ENCODE results near the gene MSI2.
A peak's percentile ranks its signal among the peaks of the same experiment; 100 is the strongest.

MSI2 gene

GRCh38 chr17:57553991-57554825 lies 297.9 kb downstream of the MSI2 start:
- Histone ChIP-seq H4K20me1 (ENCODE audit: insufficient read depth, low read length) (no peaks in the 10 kb centered on the region), H2AFZ (ENCODE audit: low read length) (no peak overlapping the region), H3K9me2 (ENCODE audit: low read depth, low read length) (no peaks in the 10 kb centered on the region), H3K36me3 (ENCODE audit: insufficient read depth, low read length) (peaks cover 33% of the 10 kb centered on the region; the same call in 1 of the 2 replicates), H3K4me1 (ENCODE audit: insufficient read depth, low read length, severe bottlenecking) (peaks cover 97% of the 10 kb centered on the region), H3K4me3 (ENCODE audit: low read depth, low read length, poor library complexity, severe bottlenecking) (peak overlapping the region; percentile 27), H3K4me2 (ENCODE audit: low read length) (peak overlapping the region; percentile 96), H3K27me3 (ENCODE audit: insufficient read depth, low read length) (no peaks in the 10 kb centered on the region), H3K9ac (ENCODE audit: low read length) (peak overlapping the region; percentile 86), H3K27ac (ENCODE audit: low read depth, low read length, poor library complexity, severe bottlenecking) (peak overlapping the region; percentile 99), H3F3A (ENCODE audit: insufficient read depth, low read length) (no peaks in the 10 kb centered on the region), H3K9me3 (ENCODE audit: low read length) (no peaks in the 10 kb centered on the region), H3K79me2 (ENCODE audit: insufficient read depth, low read length) (peaks cover 20% of the 10 kb centered on the region)
- TF ChIP-seq CTCF (IDR thresholded peaks at IDR 0.05; ENCODE audit: low read length), result no peak
- no peak for TF ChIP-seq EZH2 (IDR thresholded peaks at IDR 0.05; ENCODE audit: borderline replicate concordance, low read length)

GRCh38 chr17:57554826-57555635 lies 298.7 kb downstream of the MSI2 start:
- Histone ChIP-seq H4K20me1 (ENCODE audit: insufficient read depth, low read length) (no peaks in the 10 kb centered on the region), H2AFZ (ENCODE audit: low read length) (no peak overlapping the region), H3K27ac (ENCODE audit: low read depth, low read length, poor library complexity, severe bottlenecking) (peak overlapping the region; percentile 99), H3K9me3 (ENCODE audit: low read length) (no peaks in the 10 kb centered on the region), H3K4me2 (ENCODE audit: low read length) (peak overlapping the region; percentile 96), H3K9ac (ENCODE audit: low read length) (peak overlapping the region; percentile 86), H3F3A (ENCODE audit: insufficient read depth, low read length) (no peaks in the 10 kb centered on the region), H3K4me1 (ENCODE audit: insufficient read depth, low read length, severe bottlenecking) (peaks cover 97% of the 10 kb centered on the region), H3K36me3 (ENCODE audit: insufficient read depth, low read length) (peaks cover 33% of the 10 kb centered on the region; the same call in 1 of the 2 replicates), H3K9me2 (ENCODE audit: low read depth, low read length) (no peaks in the 10 kb centered on the region), H3K79me2 (ENCODE audit: insufficient read depth, low read length) (peaks cover 20% of the 10 kb centered on the region), H3K27me3 (ENCODE audit: insufficient read depth, low read length) (no peaks in the 10 kb centered on the region), H3K4me3 (ENCODE audit: low read depth, low read length, poor library complexity, severe bottlenecking) (peak overlapping the region; percentile 27)
- no peak for TF ChIP-seq EZH2 (IDR thresholded peaks at IDR 0.05; ENCODE audit: borderline replicate concordance, low read length)
- no peak for TF ChIP-seq CTCF (IDR thresholded peaks at IDR 0.05; ENCODE audit: low read length)

GRCh38 chr17:57555636-57556175 lies 299.4 kb downstream of the MSI2 start:
- no peak for TF ChIP-seq EZH2 (IDR thresholded peaks at IDR 0.05; ENCODE audit: borderline replicate concordance, low read length)
- TF ChIP-seq CTCF (IDR thresholded peaks at IDR 0.05; ENCODE audit: low read length), result no peak
- Histone ChIP-seq H3K4me1 (ENCODE audit: insufficient read depth, low read length, severe bottlenecking) (peaks cover 97% of the 10 kb centered on the region), H4K20me1 (ENCODE audit: insufficient read depth, low read length) (no peaks in the 10 kb centered on the region), H3K9me3 (ENCODE audit: low read length) (no peaks in the 10 kb centered on the region), H3K4me2 (ENCODE audit: low read length) (peak overlapping the region; percentile 96; the same call in 1 of the 2 replicates), H3K9ac (ENCODE audit: low read length) (peak overlapping the region; percentile 59; the same call in 1 of the 2 replicates), H3K79me2 (ENCODE audit: insufficient read depth, low read length) (peaks cover 14% of the 10 kb centered on the region), H3K27ac (ENCODE audit: low read depth, low read length, poor library complexity, severe bottlenecking) (peak overlapping the region; percentile 99), H3K9me2 (ENCODE audit: low read depth, low read length) (no peaks in the 10 kb centered on the region), H3F3A (ENCODE audit: insufficient read depth, low read length) (no peaks in the 10 kb centered on the region), H2AFZ (ENCODE audit: low read length) (no peak overlapping the region), H3K36me3 (ENCODE audit: insufficient read depth, low read length) (peaks cover 31% of the 10 kb centered on the region; the same call in 1 of the 2 replicates), H3K4me3 (ENCODE audit: low read depth, low read length, poor library complexity, severe bottlenecking) (peak overlapping the region; percentile 27), H3K27me3 (ENCODE audit: insufficient read depth, low read length) (no peaks in the 10 kb centered on the region)
